Right lobe of liver (tissue), 4 donors: ENCODE results near the gene FRY.

ENCODE experiments used
- CTCF ChIP-seq, 4 donors: fragments of 200-600 bp in 3 of 4; fragments of 450-650 bp in 1 of 4; IDR thresholded peaks; one replicate each; pipeline versions ENCODE4 v1.5.1 to v1.8.0; 2016 to 2022; ENCODE audit warnings: antibody characterized with exemption in 4 of 4, mild to moderate bottlenecking in 2 of 4
- POLR2A ChIP-seq: fragments of 450-650 bp; IDR thresholded peaks from one replicate; pipeline ENCODE4 v1.6.1; 2017; ENCODE audit warnings: antibody characterized with exemption, mild to moderate bottlenecking
- donor health status: DM: no; HTN: no; CAD: no.
- donor health status: DM: no; HTN: no; CAD: no.
- donor health status: DM: no; HTN: yes; CAD: no.

DNA sequence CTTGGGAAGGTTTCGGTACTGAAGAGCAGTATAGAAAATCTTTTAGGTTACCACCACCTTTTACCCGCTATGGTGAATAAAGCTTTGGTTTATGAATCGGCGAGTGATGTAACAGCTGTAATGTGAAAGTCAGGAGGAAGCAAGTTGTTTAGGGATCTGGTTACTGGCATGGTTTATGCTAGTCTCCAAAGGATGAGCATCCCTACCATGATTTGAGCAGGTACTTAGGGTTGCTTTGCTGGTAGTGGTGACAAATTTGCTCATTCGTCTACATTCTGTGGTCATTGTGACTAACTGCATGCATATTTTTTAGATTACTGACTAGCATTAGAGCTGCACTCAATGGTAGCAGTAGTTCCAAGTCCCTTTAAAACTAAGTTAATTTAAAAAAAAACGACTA lies 104.1 kb downstream of the FRY start:
- TF ChIP-seq CTCF (IDR thresholded peaks at IDR 0.05) = no peak
- no peak for TF ChIP-seq POLR2A
